Keratinocyte (primary cell): ENCODE results near the gene NCKAP5.

Experiments used
- EZH2 ChIP-seq: IDR thresholded peaks from one replicate; pipeline ENCODE4 v1.6.1; 2012; ENCODE audit warnings: inconsistent platforms, mild to moderate bottlenecking, low read length, moderate library complexity
- TF ChIP-seq, protein P1 (sequence below), 3 experiments: IDR thresholded peaks in 1 of 3; conservative IDR thresholded peaks in 1 of 3; optimal IDR thresholded peaks in 1 of 3; 2 replicates in 2 of 3; 3 replicates in 1 of 3; pipeline versions ENCODE3 to v1.5.1; 2011; ENCODE audit warnings: low read length in 3 of 3, mild to moderate bottlenecking in 3 of 3, moderate library complexity in 2 of 3, control low read depth in 1 of 3, inconsistent platforms in 1 of 3; ENCODE audit not compliant: insufficient read depth in 2 of 3; ENCODE audit errors: extremely low read depth in 1 of 3

DNA sequence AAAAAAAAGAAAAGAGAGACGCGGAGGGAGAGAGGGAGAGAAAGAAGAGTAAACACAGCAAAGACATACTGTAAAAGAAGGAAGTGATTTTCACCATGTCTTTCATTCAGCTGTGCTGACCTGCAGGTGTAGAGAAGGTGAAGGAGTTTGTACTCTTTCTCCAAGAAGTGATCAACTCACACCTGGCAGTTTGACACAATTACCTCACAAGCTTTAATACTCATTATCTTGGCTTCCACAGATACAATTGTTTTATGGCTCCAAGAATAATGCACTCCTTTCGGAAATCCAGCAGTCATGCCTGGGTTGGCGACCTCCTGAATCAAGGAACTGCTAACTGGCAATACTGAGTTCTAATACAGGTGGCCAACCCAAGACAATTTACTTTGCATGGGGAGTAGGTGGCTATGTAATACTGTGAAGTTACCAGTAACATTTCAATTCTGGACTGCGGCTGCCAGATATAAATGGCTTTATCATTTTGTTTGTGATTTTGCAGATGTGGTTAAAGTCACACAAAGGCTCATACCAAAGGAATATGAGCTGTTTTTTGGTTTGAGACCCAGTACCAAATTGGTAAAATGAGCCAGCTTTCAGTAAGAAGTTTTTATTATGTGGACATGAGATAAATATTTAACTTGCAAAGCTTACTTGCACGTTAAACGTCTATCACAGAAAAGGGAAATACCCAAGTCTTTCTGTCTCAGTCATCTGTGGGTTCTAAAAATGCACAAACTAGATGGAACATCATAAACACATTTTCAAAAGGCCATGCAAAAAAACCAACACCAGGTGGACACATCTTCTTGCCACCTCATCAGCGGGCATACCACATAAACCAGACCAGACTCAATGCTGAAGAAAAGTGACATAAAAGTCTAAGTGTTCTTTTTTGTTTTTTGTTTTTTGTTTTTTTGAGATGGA lies 69.3 kb downstream of the NCKAP5 start:
- TF ChIP-seq, protein P1, sequence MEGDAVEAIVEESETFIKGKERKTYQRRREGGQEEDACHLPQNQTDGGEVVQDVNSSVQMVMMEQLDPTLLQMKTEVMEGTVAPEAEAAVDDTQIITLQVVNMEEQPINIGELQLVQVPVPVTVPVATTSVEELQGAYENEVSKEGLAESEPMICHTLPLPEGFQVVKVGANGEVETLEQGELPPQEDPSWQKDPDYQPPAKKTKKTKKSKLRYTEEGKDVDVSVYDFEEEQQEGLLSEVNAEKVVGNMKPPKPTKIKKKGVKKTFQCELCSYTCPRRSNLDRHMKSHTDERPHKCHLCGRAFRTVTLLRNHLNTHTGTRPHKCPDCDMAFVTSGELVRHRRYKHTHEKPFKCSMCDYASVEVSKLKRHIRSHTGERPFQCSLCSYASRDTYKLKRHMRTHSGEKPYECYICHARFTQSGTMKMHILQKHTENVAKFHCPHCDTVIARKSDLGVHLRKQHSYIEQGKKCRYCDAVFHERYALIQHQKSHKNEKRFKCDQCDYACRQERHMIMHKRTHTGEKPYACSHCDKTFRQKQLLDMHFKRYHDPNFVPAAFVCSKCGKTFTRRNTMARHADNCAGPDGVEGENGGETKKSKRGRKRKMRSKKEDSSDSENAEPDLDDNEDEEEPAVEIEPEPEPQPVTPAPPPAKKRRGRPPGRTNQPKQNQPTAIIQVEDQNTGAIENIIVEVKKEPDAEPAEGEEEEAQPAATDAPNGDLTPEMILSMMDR (optimal IDR thresholded peaks at IDR 0.05 in 1 of 3, IDR thresholded peaks at IDR 0.05 in 1 of 3, conservative IDR thresholded peaks at IDR 0.05 in 1 of 3; ENCODE audit: extremely low read depth in 1 of 3, insufficient read depth in 2 of 3, low read length in 3 of 3): no peak
- TF ChIP-seq EZH2: no peak
